ENCODE results near the gene LRRC27. TPM values are rescaled to one million over a fixed set of nuclear protein-coding genes. Genes with fewer than 3 reads are reported as not detected.

LRRC27 gene
- total RNA-seq, 1 donor from 2014 or later = 13.8 TPM

DNA sequence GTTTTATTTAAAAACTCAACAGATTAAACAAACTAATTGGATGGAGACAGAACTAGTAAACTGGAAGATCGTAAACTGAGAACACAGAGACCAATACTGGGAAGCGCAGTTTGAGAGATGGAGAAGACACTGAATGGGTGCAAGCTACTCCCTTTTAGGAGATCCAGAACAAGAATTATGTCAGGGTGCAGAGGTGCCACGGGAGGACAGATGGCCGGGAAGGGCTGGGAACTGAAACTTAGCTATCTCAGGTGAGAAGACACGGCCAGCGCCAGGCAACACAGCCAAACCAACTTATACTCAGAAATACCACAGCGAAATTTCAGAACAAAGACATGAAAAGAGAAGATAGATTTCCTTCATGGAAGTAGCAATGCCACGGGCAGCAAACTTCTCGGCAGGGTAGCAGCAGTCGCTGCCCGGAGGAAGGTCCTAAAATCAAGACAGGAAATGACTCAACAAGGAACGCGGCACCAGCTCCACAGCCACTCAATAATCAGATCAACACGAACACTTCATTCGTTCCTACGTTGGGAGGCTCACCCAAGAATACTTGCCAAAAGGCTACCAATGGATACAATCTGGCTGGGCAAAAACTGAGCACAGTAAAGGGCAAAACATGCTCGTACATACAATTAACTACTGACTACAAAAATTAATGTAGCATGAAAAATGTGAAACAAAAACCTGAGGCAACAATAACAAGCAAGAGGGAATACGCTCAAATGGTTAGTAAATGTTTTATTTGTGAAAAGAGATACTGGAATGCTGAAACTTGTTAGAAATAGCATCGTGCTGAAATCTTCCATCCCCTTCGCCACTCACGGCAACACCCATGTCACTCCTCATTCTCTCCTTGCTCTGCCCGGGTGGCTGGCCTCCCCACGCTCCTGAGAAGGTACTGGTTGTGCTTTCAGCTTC is 2.2 kb upstream of the LRRC27 start:
- peaks cover 7% of the 10 kb centered on the region for H3K36me3 Mint-ChIP-seq (ENCODE audit: unreplicated experiment)
- H3K4me1 Mint-ChIP-seq (ENCODE audit: low read depth, unreplicated experiment) = peaks cover 20% of the 10 kb centered on the region
- TF ChIP-seq, protein P1, sequence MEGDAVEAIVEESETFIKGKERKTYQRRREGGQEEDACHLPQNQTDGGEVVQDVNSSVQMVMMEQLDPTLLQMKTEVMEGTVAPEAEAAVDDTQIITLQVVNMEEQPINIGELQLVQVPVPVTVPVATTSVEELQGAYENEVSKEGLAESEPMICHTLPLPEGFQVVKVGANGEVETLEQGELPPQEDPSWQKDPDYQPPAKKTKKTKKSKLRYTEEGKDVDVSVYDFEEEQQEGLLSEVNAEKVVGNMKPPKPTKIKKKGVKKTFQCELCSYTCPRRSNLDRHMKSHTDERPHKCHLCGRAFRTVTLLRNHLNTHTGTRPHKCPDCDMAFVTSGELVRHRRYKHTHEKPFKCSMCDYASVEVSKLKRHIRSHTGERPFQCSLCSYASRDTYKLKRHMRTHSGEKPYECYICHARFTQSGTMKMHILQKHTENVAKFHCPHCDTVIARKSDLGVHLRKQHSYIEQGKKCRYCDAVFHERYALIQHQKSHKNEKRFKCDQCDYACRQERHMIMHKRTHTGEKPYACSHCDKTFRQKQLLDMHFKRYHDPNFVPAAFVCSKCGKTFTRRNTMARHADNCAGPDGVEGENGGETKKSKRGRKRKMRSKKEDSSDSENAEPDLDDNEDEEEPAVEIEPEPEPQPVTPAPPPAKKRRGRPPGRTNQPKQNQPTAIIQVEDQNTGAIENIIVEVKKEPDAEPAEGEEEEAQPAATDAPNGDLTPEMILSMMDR (IDR thresholded peaks at IDR 0.05; ENCODE audit: partially characterized antibody, unreplicated experiment) = no peak
- H3K27ac Mint-ChIP-seq (ENCODE audit: unreplicated experiment) = peak overlapping the region; percentile 10
- peak overlapping the region; percentile 99 for H3K4me3 Mint-ChIP-seq (ENCODE audit: unreplicated experiment)
- peaks cover 12% of the 10 kb centered on the region for H3K9me3 Mint-ChIP-seq (ENCODE audit: unreplicated experiment)
- no peak for DNase-seq
- H3K27me3 Mint-ChIP-seq (ENCODE audit: unreplicated experiment) = no peaks in the 10 kb centered on the region

DNA sequence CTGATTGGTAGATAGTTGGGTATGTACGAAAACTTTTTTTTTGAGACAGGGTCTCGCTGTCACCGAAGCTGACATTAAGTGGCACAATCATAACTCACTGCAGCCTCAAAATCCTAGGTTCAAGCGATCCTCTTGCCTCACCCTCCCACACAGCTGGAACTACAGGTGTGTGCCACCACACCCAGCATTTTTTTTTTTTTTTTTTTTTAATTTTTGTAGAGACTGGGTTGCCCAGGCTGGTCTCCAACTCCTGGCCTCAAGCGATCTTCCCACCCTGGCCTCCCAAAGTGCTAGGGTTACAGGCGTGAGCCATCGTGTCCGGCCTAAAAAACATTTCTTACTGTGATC is 1.5 kb upstream of the LRRC27 start:
- Mint-ChIP-seq H3K9me3 (ENCODE audit: unreplicated experiment) (peaks cover 12% of the 10 kb centered on the region), H3K36me3 (ENCODE audit: unreplicated experiment) (peaks cover 5% of the 10 kb centered on the region), H3K27ac (ENCODE audit: unreplicated experiment) (no peak overlapping the region), H3K4me1 (ENCODE audit: low read depth, unreplicated experiment) (peaks cover 21% of the 10 kb centered on the region), H3K4me3 (ENCODE audit: unreplicated experiment) (peak overlapping the region; percentile 99), H3K27me3 (ENCODE audit: unreplicated experiment) (no peaks in the 10 kb centered on the region)
- TF ChIP-seq, protein P1 (IDR thresholded peaks at IDR 0.05; ENCODE audit: partially characterized antibody, unreplicated experiment) = no peak
- DNase-seq = no peak

DNA sequence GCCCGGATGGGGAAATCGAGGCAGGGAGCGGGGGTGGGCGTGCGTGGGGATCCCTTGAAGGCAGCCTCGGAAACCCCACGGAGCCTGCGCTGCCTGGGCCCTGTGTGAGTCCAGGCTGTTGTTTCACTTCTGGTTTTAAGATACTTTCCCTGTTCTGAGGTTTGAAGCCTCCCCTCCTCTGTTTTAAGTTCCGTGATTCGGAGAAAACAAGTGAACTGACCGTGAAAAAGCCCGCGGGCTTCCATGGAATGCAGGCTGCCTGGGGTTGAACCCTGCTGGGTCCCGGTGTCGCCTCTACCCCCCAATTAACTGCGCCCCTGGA is 401 bp downstream of the LRRC27 start:
- DNase-seq = no peak
- H3K36me3 Mint-ChIP-seq (ENCODE audit: unreplicated experiment) = no peaks in the 10 kb centered on the region
- peaks cover 12% of the 10 kb centered on the region for H3K9me3 Mint-ChIP-seq (ENCODE audit: unreplicated experiment)
- H3K4me3 Mint-ChIP-seq (ENCODE audit: unreplicated experiment) = peak overlapping the region; percentile 88
- peak overlapping the region; percentile 52 for H3K27ac Mint-ChIP-seq (ENCODE audit: unreplicated experiment)
- TF ChIP-seq, protein P1 (IDR thresholded peaks at IDR 0.05; ENCODE audit: partially characterized antibody, unreplicated experiment) = no peak
- no peaks in the 10 kb centered on the region for H3K27me3 Mint-ChIP-seq (ENCODE audit: unreplicated experiment)
- peaks cover 23% of the 10 kb centered on the region for H3K4me1 Mint-ChIP-seq (ENCODE audit: low read depth, unreplicated experiment)

DNA sequence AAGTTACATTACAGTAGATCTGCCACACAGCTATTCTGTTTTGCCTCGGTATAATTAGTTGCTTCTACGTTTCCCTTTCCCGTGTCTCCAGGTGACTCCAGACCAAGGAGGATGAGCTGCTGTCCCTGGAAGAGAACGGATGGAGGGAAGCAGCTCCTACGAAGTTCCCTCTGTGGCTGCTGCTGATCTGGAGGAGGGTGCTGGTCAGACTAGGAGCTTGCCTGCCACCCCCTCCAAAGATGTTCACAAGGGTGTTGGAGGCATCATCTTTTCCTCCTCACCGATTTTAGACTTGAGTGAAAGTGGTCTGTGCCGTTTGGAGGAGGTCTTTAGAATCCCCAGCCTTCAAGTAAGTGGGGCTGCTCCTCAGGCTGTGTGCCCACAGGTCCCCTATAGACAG is 1.4 kb downstream of the LRRC27 start:
- DNase-seq = no peak
- peak overlapping the region; percentile 88 for H3K4me3 Mint-ChIP-seq (ENCODE audit: unreplicated experiment)
- H3K4me1 Mint-ChIP-seq (ENCODE audit: low read depth, unreplicated experiment) = peaks cover 23% of the 10 kb centered on the region
- no peaks in the 10 kb centered on the region for H3K27me3 Mint-ChIP-seq (ENCODE audit: unreplicated experiment)
- H3K36me3 Mint-ChIP-seq (ENCODE audit: unreplicated experiment) = no peaks in the 10 kb centered on the region
- H3K27ac Mint-ChIP-seq (ENCODE audit: unreplicated experiment) = no peak overlapping the region
- TF ChIP-seq, protein P1 (IDR thresholded peaks at IDR 0.05; ENCODE audit: partially characterized antibody, unreplicated experiment) = no peak
- H3K9me3 Mint-ChIP-seq (ENCODE audit: unreplicated experiment) = peaks cover 11% of the 10 kb centered on the region

DNA sequence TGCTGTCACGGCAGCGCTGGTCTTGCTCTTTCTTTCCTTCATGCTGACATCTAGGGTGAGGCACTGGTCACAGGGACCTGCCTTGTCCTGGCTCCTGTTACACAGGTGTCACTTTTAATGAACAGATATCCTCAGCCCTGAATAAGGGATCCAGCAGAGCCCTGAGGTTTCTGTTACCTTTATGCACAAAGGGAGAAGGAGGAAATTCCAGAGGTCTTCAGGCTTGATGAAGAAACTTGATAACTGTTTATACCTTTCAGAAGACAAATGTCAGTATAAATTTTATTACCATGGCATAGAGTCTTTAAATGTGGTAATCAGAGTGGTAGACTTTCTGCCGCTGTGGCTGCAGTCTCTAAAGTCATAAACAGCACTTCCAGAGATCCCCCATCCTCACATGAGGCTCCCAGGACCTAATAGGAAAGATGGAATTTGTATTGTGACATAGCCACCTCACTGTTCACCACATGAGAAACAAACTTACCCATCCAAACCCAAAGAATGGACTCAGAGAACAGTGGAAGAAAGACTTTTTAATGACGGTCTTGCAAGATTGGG is 2.7 kb downstream of the LRRC27 start:
- Mint-ChIP-seq H3K4me3 (ENCODE audit: unreplicated experiment) (no peak overlapping the region), H3K27ac (ENCODE audit: unreplicated experiment) (no peak overlapping the region)
- no peak for DNase-seq

More for the DNA sequence above, 2.7 kb downstream of the LRRC27 start:
- H3K27me3 Mint-ChIP-seq (ENCODE audit: unreplicated experiment) = no peaks in the 10 kb centered on the region
- H3K4me1 Mint-ChIP-seq (ENCODE audit: low read depth, unreplicated experiment) = peaks cover 15% of the 10 kb centered on the region
- peaks cover 9% of the 10 kb centered on the region for H3K9me3 Mint-ChIP-seq (ENCODE audit: unreplicated experiment)
- TF ChIP-seq, protein P1 (IDR thresholded peaks at IDR 0.05; ENCODE audit: partially characterized antibody, unreplicated experiment) = no peak
- H3K36me3 Mint-ChIP-seq (ENCODE audit: unreplicated experiment) = no peaks in the 10 kb centered on the region
